Measurements from ENCODE around the gene NKAIN2. TPM values are rescaled to one million over a fixed set of nuclear protein-coding genes. Genes with fewer than 3 reads are reported as not detected.

The NKAIN2 gene
- polyA plus RNA-seq, 1 of the 3 experiments (the other 2 are of a cell fraction) = not detected

- 4% methylated on average over 3 of the region's 3 CpGs for WGBS (ENCODE audit: low lambda C conversion rate)
- no peak for DNase-seq
- Histone ChIP-seq H3F3A (replicated peaks; ENCODE audit: insufficient read depth) (no peaks in the 10 kb centered on the region), H3K4me1 (ENCODE audit: control insufficient read depth in 1 of 2, insufficient read depth in 2 of 2, low read depth in 1 of 2, low read length in 1 of 2) (no peaks in the 10 kb centered on the region), H2AFZ (ENCODE audit: low read depth) (no peak overlapping the region), H4K20me1 (ENCODE audit: insufficient read depth) (no peaks in the 10 kb centered on the region), H3K27ac (ENCODE audit: low read depth in 2 of 2, low read length in 1 of 2) (no peak overlapping the region), H3K9me3 (no peaks in the 10 kb centered on the region), H3K4me2 (no peak overlapping the region), H3K36me3 (replicated peaks in 1 of 2; ENCODE audit: control insufficient read depth in 1 of 2, insufficient read depth in 2 of 2, low read length in 1 of 2) (no peaks in the 10 kb centered on the region), H3K9me2 (no peaks in the 10 kb centered on the region), H3K9ac (no peak overlapping the region), H3K4me3 (ENCODE audit: low read depth in 2 of 2, low read length in 1 of 2) (no peak overlapping the region), H3K27me3 (ENCODE audit: insufficient read depth) (no peaks in the 10 kb centered on the region), H3K79me2 (ENCODE audit: insufficient read depth) (no peaks in the 10 kb centered on the region)
- ChIA-PET POLR2A (no interaction called here), CTCF (no interaction called here)
- TF ChIP-seq FOXM1 (IDR thresholded peaks at IDR 0.05; ENCODE audit: low read depth) (no peak), NRF1 (IDR thresholded peaks at IDR 0.05; ENCODE audit: low read depth, low read length) (no peak), RCOR1 (IDR thresholded peaks at IDR 0.05; ENCODE audit: low read length) (no peak), USF1 (IDR thresholded peaks at IDR 0.05; ENCODE audit: borderline replicate concordance, low read depth) (no peak), MXI1 (IDR thresholded peaks at IDR 0.05; ENCODE audit: low read depth, low read length) (no peak), YY1 (IDR thresholded peaks at IDR 0.05; ENCODE audit: low read depth) (no peak), MEF2A (IDR thresholded peaks at IDR 0.05; ENCODE audit: borderline replicate concordance, low read depth) (no peak), POLR2AphosphoS5 (IDR thresholded peaks at IDR 0.05; ENCODE audit: low read depth, low read length) (no peak), ELF1 (IDR thresholded peaks at IDR 0.05) (no peak), SMC3 (IDR thresholded peaks at IDR 0.05; ENCODE audit: low read depth, low read length) (no peak), TEAD4 (IDR thresholded peaks at IDR 0.05; ENCODE audit: borderline replicate concordance, insufficient read depth) (no peak), RAD21 (IDR thresholded peaks at IDR 0.05; ENCODE audit: low read length) (no peak), MAX (IDR thresholded peaks at IDR 0.05; ENCODE audit: low read depth) (no peak), PBX3 (IDR thresholded peaks at IDR 0.05) (no peak)
- TF ChIP-seq, protein P1, sequence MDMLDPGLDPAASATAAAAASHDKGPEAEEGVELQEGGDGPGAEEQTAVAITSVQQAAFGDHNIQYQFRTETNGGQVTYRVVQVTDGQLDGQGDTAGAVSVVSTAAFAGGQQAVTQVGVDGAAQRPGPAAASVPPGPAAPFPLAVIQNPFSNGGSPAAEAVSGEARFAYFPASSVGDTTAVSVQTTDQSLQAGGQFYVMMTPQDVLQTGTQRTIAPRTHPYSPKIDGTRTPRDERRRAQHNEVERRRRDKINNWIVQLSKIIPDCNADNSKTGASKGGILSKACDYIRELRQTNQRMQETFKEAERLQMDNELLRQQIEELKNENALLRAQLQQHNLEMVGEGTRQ (IDR thresholded peaks at IDR 0.05; ENCODE audit: borderline replicate concordance, low read depth, low read length) = no peak
Observed at GRCh38 chr6:124223611-124224345, 420.1 kb downstream of the NKAIN2 start.

GRCh38 chr6:124226396-124226795 lies 422.7 kb downstream of the NKAIN2 start:
- Histone ChIP-seq H3K27ac (ENCODE audit: low read depth in 2 of 2, low read length in 1 of 2) (no peak overlapping the region), H3K4me2 (no peak overlapping the region), H3K9me2 (no peaks in the 10 kb centered on the region), H3K4me3 (ENCODE audit: low read depth in 2 of 2, low read length in 1 of 2) (no peak overlapping the region), H3K79me2 (ENCODE audit: insufficient read depth) (no peaks in the 10 kb centered on the region), H3F3A (replicated peaks; ENCODE audit: insufficient read depth) (no peaks in the 10 kb centered on the region), H3K9me3 (no peaks in the 10 kb centered on the region), H3K9ac (no peak overlapping the region), H4K20me1 (ENCODE audit: insufficient read depth) (no peaks in the 10 kb centered on the region), H3K27me3 (ENCODE audit: insufficient read depth) (no peaks in the 10 kb centered on the region), H2AFZ (ENCODE audit: low read depth) (no peak overlapping the region), H3K36me3 (replicated peaks in 1 of 2; ENCODE audit: control insufficient read depth in 1 of 2, insufficient read depth in 2 of 2, low read length in 1 of 2) (no peaks in the 10 kb centered on the region), H3K4me1 (ENCODE audit: control insufficient read depth in 1 of 2, insufficient read depth in 2 of 2, low read depth in 1 of 2, low read length in 1 of 2) (no peaks in the 10 kb centered on the region)
- CTCF ChIA-PET = no interaction called here
- TF ChIP-seq PBX3 (IDR thresholded peaks at IDR 0.05) (no peak), USF1 (IDR thresholded peaks at IDR 0.05; ENCODE audit: borderline replicate concordance, low read depth) (no peak), RXRA (IDR thresholded peaks at IDR 0.05; ENCODE audit: borderline replicate concordance, low read depth) (no peak), FOSL2 (IDR thresholded peaks at IDR 0.05; ENCODE audit: borderline replicate concordance, low read depth) (no peak), ZBTB33 (IDR thresholded peaks at IDR 0.05; ENCODE audit: borderline replicate concordance, low read depth) (no peak), JUND (IDR thresholded peaks at IDR 0.05) (no peak), NFIC (IDR thresholded peaks at IDR 0.05; ENCODE audit: borderline replicate concordance) (no peak)
- WGBS (ENCODE audit: low lambda C conversion rate) = 0% methylated on average over 1 of the region's 1 CpG
- DNase-seq = no peak
- POLR2A ChIA-PET = no interaction called here

Data from SK-N-SH (cell line).